NK-92 treated with Interleukin-12 subunit alpha and Interleukin-12 subunit beta, amount 100 ng/mL, for 24 hours (cell line): ENCODE data around the gene AMIGO2.

Source experiments
- DNase-seq: peaks from one replicate; lab custom pipeline; 2025; lab: John Stamatoyannopoulos, UW

Gene AMIGO2

GRCh38 chr12:47098099-47098498 is 18.3 kb upstream of the AMIGO2 start:
- no peak for DNase-seq

DNA sequence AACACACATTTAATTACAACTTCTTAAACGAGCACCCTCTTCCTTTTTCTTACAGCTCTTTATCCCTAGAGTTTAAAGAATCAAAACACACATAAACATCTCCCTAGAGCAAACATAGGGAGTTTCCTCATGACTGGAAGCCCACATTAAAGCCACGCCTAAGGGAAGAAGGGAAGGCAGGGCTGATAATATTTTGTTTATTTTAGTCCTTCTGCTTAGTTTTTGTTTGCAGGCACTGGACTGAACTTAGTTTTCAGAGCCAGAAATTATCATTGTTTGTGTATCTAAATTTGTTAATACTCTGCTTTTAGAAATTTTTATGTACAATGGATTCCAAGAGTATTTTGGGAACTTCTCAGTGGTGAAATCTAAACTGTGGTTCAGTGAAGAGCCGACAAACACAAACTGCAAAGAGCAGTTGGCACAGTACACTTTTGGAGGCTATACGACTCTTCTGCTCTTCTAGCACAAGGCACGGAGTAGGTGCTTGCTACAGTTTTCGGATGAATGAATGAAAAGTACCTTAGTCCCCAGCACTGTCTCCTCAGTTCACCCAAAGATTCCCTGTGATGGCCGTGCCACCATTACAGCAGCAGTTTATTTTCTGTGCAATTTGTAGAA is 17.6 kb upstream of the AMIGO2 start:
- no peak for DNase-seq

- no peak for DNase-seq
These were observed 15.9 kb upstream of the AMIGO2 start for GRCh38 chr12:47095446-47096236.

GRCh38 chr12:47094804-47095203 is 15.0 kb upstream of the AMIGO2 start:
- DNase-seq, result no peak

DNA sequence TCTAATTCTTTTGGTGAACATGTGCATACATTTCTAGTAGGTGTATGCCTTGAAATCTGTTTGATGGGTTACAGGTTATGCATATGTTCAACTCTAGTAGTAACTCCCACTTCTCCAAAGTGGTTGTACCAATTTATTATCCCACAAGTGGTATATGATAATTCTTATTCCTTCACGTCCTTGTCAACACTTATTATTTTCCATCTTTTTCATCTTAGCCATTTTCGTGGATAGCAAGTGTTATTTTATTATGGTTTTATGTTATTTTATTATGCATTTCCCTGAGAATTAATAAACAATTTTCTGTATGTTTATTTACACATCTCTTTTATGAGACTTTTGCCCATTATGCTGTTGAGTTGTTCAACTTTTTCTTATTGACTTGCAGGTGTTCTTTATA is 11.2 kb upstream of the AMIGO2 start:
- DNase-seq, result no peak

DNA sequence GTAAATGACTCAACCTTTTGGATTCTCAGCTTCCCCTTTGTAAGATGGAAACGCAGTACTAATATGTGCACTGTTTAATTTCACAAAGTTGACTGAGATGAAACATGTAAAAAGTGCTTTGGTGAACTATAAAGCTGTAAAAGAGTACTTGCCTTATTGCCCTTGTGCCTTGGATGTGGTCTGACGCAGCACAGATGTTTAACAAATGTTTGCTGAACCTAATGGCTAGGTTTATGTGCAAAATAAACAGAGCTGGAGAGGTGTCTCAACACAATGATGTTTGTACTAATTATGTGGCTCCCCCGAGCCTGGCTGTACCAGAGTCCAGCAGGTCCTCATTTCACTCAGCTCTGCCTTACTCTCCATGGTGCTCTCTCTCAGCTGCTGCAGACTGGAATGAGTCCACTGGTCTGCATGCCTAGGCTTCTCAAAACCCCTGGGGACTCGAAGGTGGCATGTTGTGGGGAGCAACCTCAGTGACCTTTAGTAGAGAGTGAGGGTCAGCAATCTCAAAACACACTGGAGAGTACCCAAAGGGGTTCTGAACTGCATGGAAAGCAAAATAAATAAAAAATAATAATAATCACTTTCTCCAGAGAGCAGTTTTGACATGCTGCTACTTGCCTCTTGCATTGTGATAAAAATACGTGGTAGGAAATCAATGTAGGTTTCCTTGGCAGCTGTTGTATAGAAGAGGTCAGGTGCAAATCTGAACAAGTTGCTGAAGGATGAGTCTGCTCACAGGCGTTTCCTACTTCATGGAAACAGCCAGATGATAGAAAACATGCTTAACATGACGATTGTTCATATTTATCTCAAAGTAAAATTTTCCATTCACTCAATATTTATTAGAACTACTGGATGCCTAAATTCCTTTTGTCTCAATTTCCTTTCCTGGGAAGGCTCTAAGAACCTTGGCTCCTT is 8.5 kb upstream of the AMIGO2 start:
- DNase-seq, result no peak

DNA sequence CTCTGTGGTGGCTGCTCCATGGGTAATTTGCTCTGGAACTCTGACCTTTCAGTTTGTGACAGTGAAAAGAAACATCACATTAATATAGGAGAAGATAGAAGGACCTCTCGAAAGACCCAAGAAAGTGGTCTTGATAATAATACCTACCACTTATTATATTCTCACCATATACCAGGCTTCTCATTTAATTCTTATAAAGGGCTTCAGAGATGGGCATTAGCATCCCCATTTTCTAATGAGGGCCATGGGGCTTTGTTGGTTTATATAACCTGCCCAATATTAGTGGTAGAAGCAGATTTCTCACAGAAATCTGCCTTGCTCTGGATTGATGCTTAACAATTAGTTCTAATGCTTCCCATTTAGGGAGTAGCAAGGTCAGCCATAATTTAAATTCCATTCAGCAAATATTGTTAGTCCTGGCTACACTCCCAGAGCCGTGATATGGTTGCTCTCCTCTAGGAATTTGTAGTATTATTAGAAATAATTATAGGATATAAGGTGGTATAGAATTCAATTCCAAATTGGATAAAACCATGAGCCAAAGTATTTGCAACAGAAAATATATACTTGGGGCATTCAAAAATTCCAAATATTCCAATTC is 7.4 kb upstream of the AMIGO2 start:
- DNase-seq, result no peak

DNA sequence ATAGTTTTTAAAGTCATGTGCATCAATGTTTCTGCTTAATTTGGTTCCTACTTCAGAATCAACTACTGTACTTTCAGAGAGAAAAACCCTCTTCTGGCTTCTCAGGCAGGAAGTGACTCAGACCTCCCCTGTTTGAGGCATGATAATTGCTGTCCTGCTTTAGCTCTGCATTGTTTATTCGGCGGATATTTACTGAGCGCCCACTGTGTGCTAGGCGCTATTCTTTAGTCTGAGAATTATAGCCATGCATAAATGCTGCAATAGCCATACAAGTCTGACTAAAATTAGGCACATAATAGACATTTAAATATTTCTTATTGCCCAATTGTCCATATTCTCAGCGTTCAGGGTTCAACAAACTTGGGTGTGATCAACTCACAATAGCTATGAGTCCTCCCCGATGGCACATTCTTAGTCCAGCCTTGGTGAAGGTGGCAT is 6.1 kb upstream of the AMIGO2 start:
- DNase-seq, result no peak

GRCh38 chr12:47084172-47084571 is 4.4 kb upstream of the AMIGO2 start:
- DNase-seq, result no peak

DNA sequence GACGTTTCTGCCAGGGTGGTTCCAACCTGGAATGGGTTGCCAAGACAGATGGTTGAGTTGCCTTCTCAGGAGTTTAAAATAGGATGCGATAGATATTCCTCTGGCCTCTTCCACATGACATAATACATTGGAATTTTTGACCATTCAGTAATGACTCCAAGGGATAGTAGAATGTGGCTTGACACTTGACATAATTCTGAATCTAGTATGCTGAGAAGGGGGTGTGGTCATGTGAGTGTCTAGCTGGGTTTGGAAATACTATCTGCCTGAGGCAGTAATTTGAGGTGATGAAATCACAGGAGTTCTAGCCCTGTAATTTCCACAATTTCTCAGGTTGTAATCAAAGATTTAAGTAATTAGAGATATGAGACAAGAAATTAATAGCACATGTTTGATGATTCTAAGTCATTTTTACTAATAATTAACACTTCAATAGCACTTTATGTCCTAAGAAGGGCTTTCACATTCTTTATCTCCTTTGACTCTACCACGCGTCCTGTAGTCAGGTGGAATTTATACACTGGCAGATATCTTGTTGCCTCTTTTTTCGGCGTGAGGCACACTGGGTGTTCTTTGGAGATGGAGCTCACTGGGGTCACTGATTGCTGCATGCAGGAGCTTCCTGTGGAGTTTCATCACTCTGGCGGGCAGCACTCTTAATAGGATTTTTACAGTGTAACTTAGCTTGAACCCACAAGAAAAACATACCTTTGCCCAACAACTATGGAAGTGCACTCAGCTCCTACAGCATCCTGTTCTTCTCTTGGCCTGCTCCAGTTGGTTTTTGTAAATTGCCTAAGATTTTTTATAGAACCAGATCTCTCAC is 3.2 kb upstream of the AMIGO2 start:
- DNase-seq, result no peak

DNA sequence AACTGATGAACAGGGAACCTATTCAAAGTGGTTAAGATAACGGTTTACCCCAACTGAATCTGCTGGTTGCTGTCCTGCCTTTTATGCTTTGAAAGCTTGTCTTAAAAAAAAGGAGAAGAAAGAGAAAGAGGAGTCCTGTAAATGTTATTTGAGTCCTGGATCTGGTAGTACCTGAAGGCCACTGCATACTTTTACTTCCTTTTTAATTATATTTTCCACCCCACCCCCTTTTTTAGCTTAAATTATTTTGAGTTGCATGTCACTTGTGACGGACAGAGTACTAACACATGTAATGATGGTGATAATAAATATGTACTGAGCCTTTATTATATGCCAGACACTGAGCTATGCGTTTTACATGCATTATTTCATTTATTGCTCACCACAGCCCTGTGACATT is 2.5 kb upstream of the AMIGO2 start:
- DNase-seq, result no peak

DNA sequence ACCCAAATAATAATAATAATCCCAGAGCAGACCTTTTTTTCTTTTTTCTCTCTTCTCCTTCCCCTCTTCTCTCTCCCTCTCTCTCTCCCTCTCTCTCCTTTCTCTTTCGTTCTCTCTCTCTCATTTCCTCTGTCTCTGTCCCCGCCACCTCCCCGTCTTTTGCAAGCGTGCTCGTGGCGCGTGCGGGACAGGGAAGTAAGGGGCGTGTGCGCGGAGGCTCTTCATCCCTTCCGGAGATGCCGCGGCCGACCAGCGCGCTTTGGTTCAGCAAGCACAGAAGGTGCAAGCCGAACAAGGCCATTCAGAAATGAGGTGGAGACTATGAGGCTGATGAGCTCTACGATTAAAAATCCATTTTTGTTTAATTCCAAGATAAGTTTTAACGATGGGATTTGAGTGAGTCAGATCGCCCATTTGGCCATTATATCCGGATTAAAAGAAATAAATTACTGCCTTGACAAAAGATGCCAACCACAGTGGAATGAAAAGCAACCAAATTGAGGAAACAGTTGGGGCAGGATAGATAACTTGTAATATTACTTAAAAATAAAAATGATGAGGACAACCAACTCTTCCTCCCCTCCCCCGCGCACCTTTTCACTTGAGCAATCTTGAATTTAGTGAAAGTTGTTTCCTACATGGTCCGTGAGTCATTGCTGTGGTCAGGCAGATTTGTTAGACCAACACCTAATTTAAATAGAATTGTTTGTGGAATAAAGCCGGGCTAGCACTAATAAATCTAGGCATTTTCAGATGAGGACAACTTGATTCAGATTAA is 1.2 kb upstream of the AMIGO2 start:
- peak; percentile 1 for DNase-seq

DNA sequence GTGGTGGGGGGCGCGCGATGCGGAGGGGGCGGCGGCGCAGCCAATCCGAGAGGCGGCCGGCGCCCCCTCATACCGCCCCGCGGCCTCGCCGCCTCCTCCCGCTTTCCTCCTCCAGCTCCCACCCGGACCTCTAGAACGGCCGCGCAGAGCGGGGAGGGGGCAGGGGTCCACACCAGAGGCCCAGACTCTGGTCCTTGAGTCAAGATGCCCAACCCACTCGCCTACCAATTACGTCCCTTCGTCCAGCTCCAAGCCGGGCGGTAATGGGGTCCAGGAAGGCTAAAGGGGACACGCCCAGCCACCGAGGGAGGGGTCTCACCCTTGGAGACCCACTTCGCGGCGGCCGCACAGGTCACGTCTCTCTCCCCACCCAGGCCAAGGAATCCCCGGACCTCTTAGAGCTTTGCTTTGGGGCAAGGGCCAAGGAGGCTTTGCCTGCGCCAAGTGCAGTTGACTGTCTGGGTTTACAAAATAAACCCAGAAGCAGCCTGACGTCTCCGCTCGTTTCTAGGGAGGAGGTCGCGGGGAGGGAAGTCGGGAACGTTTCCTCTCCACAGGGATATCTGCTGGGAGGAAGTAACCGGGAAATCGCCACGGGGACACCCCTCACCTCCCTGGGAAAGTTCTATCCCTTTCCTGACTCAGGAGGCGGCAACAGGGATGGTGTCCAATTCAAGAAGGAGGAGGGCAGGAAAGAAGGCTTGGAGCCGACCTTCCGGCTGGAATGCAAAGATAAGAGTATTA is 394 bp upstream of the AMIGO2 start:
- no peak for DNase-seq

DNA sequence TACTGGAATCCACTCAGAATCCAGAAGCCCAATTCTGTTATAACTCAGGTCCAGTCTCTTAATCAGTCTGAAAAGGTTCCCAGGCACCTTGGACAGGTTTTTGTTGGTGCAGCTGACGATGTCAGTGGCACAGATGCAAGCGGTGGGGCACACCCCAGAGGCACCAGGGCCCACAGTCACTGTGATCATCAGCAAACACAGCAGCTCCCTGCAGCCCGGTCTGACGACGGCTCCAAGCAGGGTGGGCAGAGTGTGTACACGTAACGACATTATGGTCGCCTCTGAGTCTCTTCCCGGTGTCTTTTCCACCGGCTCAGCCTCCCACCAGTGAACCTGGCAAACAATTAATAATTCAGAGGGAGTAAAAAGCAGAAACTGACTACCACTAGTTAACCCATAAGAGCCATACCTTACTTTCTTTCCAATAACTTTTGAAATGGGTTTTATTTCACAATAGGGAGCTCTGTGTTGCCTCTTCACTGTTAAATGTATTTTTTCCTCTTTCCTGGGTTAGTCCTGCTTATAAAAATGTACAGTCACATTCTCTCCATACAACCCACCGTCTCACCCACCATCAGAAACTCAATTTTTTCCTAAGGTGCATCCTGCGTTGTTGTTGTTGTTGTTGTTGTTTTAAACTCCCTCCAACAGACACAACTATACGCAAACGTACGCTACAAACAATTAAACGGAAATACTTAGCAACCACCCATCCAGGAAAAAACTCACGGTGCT is 859 bp downstream of the AMIGO2 start:
- DNase-seq, result no peak

GRCh38 chr12:47078086-47078395 is 1.7 kb downstream of the AMIGO2 start:
- DNase-seq, result no peak

- DNase-seq, result no peak
These were observed 2.3 kb downstream of the AMIGO2 start for GRCh38 chr12:47077206-47078085.

GRCh38 chr12:47075192-47076084 is 4.3 kb downstream of the AMIGO2 start:
- no peak for DNase-seq
